Measurements from ENCODE around the gene TMEM131.

DNA sequence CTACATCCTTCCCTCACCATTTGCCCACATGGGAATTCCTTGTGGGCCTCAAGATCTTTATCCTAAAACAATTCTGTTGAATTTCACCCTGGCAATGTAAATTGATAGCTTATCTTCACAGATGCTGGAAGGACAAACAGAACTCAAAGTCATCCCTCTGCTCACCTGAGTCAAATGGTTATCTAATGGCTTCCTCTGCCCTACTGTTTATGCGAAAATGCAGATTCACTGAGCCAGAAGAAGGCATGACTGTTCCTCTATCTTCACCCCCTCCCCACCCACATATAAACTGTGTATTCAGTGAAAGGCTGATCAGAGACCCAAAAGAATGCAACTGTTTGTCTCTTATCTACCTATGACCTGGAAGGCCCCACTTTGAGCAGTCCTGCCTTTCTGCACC lies 47.4 kb upstream of the TMEM131 start:
- TF ChIP-seq, protein P1, sequence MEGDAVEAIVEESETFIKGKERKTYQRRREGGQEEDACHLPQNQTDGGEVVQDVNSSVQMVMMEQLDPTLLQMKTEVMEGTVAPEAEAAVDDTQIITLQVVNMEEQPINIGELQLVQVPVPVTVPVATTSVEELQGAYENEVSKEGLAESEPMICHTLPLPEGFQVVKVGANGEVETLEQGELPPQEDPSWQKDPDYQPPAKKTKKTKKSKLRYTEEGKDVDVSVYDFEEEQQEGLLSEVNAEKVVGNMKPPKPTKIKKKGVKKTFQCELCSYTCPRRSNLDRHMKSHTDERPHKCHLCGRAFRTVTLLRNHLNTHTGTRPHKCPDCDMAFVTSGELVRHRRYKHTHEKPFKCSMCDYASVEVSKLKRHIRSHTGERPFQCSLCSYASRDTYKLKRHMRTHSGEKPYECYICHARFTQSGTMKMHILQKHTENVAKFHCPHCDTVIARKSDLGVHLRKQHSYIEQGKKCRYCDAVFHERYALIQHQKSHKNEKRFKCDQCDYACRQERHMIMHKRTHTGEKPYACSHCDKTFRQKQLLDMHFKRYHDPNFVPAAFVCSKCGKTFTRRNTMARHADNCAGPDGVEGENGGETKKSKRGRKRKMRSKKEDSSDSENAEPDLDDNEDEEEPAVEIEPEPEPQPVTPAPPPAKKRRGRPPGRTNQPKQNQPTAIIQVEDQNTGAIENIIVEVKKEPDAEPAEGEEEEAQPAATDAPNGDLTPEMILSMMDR (IDR thresholded peaks at IDR 0.05) = no peak
- no peak for TF ChIP-seq POLR2A (IDR thresholded peaks at IDR 0.05)

Measured in lower leg skin (tissue), 3 donors.